Mesodermal cell (in vitro differentiated cells): ENCODE measurements around the gene VWCE.
"Not testable (repeated sequence)": the region's sequence is repeated elsewhere in the genome, so short reads cannot be mapped to it uniquely, and the experiment has no call there.

Source experiments
- H3K27ac ChIP-seq: 2 replicates; pipeline ENCODE4 v1.7.0; 2013; ENCODE audit warnings: mild to moderate bottlenecking, low read depth, low read length, moderate library complexity; ENCODE audit not compliant: severe bottlenecking
- H3K36me3 ChIP-seq: 2 replicates; pipeline ENCODE4 v1.7.1; 2013; ENCODE audit warnings: mild to moderate bottlenecking, low read length, moderate library complexity; ENCODE audit not compliant: control insufficient read depth, insufficient read depth
- H3K4me1 ChIP-seq: one replicate; pipeline ENCODE4 v1.7.1; 2013; ENCODE audit warnings: mild to moderate bottlenecking, low read length; ENCODE audit not compliant: insufficient read depth, control insufficient read depth, poor library complexity, severe bottlenecking
- H3K4me3 ChIP-seq: 2 replicates; pipeline ENCODE4 v1.7.0; 2013; ENCODE audit warnings: low read length, control low read depth, mild to moderate bottlenecking; ENCODE audit not compliant: insufficient read depth, poor library complexity, severe bottlenecking; ENCODE audit errors: extremely low read depth
- H3K9me3 ChIP-seq: 2 replicates; pipeline ENCODE4 v1.7.1; 2013; ENCODE audit warnings: mild to moderate bottlenecking, low read length, moderate library complexity; ENCODE audit not compliant: control insufficient read depth
- WGBS, 2 experiments: methylation state at CpG; one replicate each; pipeline ENCODE4 v1.1.5; 2013; ENCODE audit warnings: missing lambda C conversion rate in 2 of 2; ENCODE audit not compliant: insufficient coverage in 2 of 2; 5-methylcytosine and 5-hydroxymethylcytosine counted together

VWCE gene

GRCh38 chr11:61229458-61229857, 65.7 kb downstream of the VWCE start:
- not testable (repeated sequence) for H3K9me3 ChIP-seq, H3K4me1 ChIP-seq, H3K36me3 ChIP-seq, H3K27ac ChIP-seq, H3K4me3 ChIP-seq
- WGBS, 2 experiments: no CpG with 5 or more reads among the region's 6 CpGs

- not testable (repeated sequence) for H3K4me3 ChIP-seq, H3K4me1 ChIP-seq, H3K27ac ChIP-seq, H3K9me3 ChIP-seq, H3K36me3 ChIP-seq
- no CpG with 5 or more reads among the region's 10 CpGs for WGBS, 2 experiments
Observed at GRCh38 chr11:61226457-61227137, 68.5 kb downstream of the VWCE start.

DNA sequence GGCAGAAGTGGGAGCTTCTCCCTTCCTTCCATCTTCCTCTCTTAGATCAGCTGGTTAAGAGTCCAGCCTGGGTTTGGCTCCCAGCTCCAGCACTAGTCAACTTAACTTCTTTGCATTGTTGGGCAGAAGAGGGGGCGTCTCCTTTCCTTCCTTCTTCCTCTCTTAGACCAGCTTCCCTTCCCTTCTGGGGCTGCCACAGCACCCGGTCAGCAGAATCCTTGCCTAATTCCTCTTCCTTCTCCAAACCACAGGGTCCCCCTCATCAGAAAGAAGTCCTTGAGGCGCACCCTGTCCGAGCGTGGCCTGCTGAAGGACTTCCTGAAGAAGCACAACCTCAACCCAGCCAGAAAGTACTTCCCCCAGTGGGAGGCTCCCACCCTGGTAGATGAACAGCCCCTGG, 72.4 kb downstream of the VWCE start:
- H3K36me3 ChIP-seq, H3K9me3 ChIP-seq, H3K4me1 ChIP-seq, H3K4me3 ChIP-seq, H3K27ac ChIP-seq: not testable (repeated sequence)
- no CpG with 5 or more reads among the region's 5 CpGs for WGBS, 2 experiments

DNA sequence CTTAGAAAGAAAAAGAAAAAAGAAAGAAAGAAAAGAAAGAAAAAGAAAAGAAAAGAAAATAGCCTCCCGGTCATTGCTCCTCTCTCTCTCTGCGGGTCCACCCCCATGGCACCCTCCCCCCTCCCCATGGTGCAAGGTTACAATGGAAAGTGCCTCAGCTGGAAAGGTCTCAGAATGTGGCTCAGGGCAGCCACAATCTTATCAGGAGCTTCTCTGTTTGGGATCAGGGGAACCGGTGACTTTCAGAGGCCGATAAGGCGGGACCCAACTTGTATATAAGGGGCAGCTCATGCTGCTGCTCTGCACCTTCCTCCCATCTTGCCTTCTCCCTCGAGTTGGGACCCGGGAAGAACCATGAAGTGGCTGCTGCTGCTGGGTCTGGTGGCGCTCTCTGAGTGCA, 73.1 kb downstream of the VWCE start, which contains the start of gene PGA4:
PGA4 (plus strand) TSS at position 301 of the 400 bp plus-strand sequence; CDS start at position 355, 54 bp downstream.
- not testable (repeated sequence) for H3K36me3 ChIP-seq, H3K4me3 ChIP-seq, H3K9me3 ChIP-seq, H3K4me1 ChIP-seq, H3K27ac ChIP-seq
- no CpG with 5 or more reads among the region's 8 CpGs for WGBS, 2 experiments

DNA sequence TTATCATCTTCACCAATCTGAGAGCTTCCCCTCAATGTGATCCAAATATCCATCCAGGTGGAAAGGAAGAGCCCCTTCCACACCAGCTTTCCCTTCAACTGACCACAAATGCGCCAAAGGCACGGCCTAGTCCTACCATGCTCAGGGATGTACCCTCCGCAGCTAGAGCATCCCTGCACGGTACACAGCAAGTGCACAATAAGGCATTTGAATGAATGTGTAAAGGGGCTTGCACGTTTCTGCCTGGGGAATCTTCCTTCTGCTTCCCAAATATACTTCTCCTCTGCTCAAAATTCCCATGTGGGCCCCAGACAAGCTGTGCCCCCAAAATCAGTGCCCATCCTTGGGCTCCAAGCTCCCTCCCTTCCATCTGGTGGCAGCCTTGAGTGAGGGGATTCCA, 76.1 kb downstream of the VWCE start:
- H3K4me1 ChIP-seq, H3K27ac ChIP-seq, H3K9me3 ChIP-seq, H3K36me3 ChIP-seq, H3K4me3 ChIP-seq: not testable (repeated sequence)
- WGBS, 2 experiments: 100% methylated on average over 2 of the region's 5 CpGs; no CpG with 5 or more reads in 1 of the 2 experiments

DNA sequence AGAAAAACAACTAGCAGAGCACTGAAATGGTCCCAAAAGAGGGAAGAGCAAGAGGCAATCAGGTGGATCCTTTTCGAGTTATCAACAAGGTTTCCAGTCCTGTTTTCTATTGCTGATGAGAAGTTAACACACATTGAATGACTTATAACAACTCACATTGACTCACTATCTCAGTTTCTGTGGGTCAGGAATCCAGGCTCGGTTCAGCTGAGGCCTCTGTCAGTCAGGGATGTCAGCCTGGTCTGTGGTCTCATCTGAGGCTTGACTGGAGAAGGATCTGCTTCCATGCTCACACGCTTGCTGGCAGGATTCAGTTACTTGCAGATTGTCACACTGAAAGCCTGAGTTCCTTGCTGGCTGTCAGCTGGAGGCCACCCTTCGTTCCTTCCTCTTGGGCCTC, 76.8 kb downstream of the VWCE start:
- H3K4me1 ChIP-seq, H3K4me3 ChIP-seq, H3K9me3 ChIP-seq, H3K36me3 ChIP-seq, H3K27ac ChIP-seq: not testable (repeated sequence)
- WGBS, 2 experiments: no CpG with 5 or more reads among the region's 4 CpGs

DNA sequence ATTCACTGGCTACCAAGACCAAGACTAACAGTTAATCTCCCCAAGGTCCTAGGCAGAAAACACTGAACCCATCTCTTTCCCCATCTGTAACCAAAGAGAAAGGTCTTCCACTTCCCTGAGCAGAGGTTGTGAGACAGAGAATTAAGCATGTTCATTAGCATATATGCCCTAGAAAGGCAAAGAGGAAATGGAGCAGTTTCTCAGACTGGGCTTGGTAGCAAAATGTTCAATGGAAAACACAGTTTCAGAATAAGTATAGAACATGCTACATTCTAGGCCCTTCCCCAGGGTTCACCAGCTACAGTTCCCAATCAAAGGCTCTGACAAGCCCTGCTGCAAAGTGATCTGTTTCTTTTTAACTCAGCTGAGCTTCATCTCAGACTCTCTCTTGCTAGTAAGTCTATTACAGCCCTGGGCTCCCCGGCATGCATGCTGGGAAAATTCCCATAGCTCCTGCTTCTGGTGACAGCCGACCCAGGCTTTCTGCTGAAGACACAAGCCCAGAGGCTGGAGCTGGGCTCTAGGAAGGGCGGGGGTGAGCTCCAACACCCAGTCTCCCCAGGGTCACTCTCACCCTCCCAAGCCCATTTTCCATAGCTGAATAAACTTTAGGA, 81.3 kb downstream of the VWCE start:
- not testable (repeated sequence) for H3K9me3 ChIP-seq, H3K4me3 ChIP-seq, H3K36me3 ChIP-seq, H3K27ac ChIP-seq, H3K4me1 ChIP-seq
- WGBS, 2 experiments: no CpG with 5 or more reads among the region's 3 CpGs

DNA sequence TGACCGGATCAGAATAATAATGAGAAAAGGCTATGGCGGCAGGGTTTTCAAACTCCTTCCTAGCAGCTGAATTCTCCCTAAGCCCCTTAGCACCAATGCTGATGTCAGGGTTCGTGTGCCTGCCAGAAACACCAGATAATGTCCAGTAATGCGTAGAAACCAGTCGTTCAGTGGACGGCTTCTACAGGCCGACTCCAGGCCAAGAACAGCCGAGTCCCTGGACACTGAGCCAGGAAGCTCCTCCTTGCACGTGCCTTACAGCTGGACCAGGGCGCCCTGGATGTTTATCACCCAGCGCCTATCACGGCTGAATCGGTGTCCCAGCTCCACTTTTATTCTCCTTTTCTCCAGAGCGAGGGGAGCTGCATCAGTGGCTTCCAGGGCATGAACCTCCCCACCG, 82.9 kb downstream of the VWCE start:
- H3K9me3 ChIP-seq, H3K4me3 ChIP-seq, H3K27ac ChIP-seq, H3K4me1 ChIP-seq, H3K36me3 ChIP-seq: not testable (repeated sequence)
- no CpG with 5 or more reads among the region's 15 CpGs for WGBS, 2 experiments

DNA sequence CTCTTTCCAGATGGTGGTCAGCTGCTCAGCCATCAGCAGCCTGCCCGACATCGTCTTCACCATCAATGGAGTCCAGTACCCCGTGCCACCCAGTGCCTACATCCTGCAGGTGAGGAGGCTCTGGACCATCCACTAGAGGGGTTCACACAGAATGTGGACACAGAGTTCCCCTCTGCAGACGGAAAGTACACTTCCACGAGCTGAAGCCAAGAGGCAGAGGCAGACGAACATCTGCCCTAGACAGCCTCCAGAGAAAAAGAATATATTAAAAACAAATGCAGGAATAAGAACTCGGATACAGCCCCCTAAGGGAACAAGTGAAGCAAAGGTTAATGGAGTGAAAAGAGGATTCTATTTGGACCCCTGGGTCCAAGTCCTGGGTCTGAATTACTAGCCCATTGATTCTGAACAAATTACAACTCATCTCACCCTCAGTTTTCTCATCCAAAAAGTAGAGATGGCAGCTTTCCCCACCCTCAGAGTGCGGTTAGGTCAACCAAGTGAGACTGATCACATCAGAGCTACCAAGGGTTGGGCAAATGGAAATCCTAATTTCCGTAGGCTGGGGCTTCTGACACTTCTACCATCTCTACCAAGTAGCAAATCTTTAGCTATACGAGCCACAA, 83.7 kb downstream of the VWCE start:
- H3K4me1 ChIP-seq, H3K9me3 ChIP-seq, H3K4me3 ChIP-seq, H3K27ac ChIP-seq, H3K36me3 ChIP-seq: not testable (repeated sequence)
- 92% methylated on average over 2 of the region's 10 CpGs; no CpG with 5 or more reads in 1 of the 2 experiments for WGBS, 2 experiments

- WGBS, 2 experiments: no CpG with 5 or more reads among the region's 6 CpGs
- H3K9me3 ChIP-seq, H3K4me3 ChIP-seq, H3K27ac ChIP-seq, H3K4me1 ChIP-seq, H3K36me3 ChIP-seq: not testable (repeated sequence)
Observed at GRCh38 chr11:61210629-61211028, 84.5 kb downstream of the VWCE start.
